GM21529 (cell line): Measurements from ENCODE around the gene FALEC.
A peak's percentile ranks its signal among the peaks of the same experiment; 100 is the strongest.
"Not testable (repeated sequence)": the region's sequence is repeated elsewhere in the genome, so short reads cannot be mapped to it uniquely, and the experiment has no call there.

Source experiments
- ATAC-seq: cut with Tn5 transposase; IDR thresholded peaks from one replicate; pipeline ENCODE4 v1.9.1; 2021; ENCODE audit not compliant: unreplicated experiment

Gene FALEC

DNA sequence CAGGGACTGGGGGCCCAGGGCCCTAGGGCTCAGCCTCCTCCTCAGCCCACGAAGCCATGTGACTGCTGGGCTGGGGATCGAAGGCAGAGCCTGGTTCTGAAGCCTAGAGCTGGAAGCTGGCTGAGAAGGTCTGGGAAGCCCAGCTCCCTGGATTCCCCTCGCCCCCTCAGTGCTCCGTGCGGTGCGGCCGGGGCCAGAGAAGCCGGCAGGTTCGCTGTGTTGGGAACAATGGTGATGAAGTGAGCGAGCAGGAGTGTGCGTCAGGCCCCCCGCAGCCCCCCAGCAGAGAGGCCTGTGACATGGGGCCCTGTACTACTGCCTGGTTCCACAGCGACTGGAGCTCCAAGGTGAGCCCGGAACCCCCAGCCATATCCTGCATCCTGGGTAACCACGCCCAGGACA, 42.8 kb downstream of the FALEC start:
- ATAC-seq, result no peak

- ATAC-seq, result no peak
These were observed 43.5 kb downstream of the FALEC start for GRCh38 chr1:150558761-150559655.

GRCh38 chr1:150559656-150560010, 44.1 kb downstream of the FALEC start:
- no peak for ATAC-seq

- ATAC-seq, result no peak
These were observed 44.5 kb downstream of the FALEC start for GRCh38 chr1:150560011-150560438.

GRCh38 chr1:150560576-150561253, 45.2 kb downstream of the FALEC start:
- ATAC-seq, result peak; percentile 35

- ATAC-seq, result peak; percentile 22
These were observed 45.9 kb downstream of the FALEC start for GRCh38 chr1:150561254-150561973.

GRCh38 chr1:150561974-150562445, 46.5 kb downstream of the FALEC start:
- ATAC-seq, result peak; percentile 38

DNA sequence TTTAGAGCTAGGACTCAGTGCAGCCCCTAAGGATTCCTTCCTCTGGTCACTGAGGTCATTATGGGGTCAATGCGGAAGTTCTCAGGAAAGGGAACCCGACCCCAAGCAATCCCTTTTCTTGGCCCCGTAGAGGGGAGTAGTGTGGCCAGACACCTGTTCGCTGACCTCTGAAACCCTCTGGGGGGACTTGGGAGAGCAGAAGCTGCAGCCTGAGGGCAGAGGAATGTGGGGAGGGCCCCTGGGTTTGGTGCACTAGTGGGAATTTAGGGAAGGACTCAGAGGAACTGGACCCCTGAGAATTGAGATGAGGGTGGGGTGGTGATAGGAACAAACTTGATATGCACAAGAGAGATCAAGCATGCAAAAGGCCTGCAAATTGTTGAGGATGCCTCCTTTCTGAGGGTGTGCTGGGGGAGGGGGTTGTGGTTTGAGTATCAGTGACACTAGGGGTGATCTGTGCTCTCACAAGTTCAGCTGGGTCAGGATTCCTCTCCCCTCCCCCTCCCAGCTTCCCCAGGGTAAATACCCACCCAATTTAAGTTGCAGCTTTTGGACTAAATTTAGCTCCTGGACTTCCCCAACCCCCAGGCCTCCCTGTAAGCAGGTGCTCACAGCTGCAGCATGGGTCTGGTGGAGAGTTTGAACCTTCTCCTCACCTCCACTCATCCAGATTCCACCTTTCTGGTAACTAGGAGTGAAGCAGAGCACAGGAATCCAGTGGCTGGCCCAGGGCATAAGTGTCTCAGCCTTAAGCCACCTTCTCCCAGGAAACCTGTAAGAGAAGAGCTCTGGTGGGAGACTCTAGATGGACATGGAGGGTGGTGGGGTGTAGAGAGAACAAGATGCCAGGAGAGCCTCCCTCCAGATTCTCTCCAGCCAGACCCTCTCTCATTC, 47.1 kb downstream of the FALEC start:
- peak; percentile 34 for ATAC-seq

- no peak for ATAC-seq
These were observed 47.9 kb downstream of the FALEC start for GRCh38 chr1:150563340-150564038.

GRCh38 chr1:150564051-150564991, 48.8 kb downstream of the FALEC start:
- ATAC-seq, result no peak

- not testable (repeated sequence) for ATAC-seq
These were observed 49.9 kb downstream of the FALEC start for GRCh38 chr1:150565240-150565991.

DNA sequence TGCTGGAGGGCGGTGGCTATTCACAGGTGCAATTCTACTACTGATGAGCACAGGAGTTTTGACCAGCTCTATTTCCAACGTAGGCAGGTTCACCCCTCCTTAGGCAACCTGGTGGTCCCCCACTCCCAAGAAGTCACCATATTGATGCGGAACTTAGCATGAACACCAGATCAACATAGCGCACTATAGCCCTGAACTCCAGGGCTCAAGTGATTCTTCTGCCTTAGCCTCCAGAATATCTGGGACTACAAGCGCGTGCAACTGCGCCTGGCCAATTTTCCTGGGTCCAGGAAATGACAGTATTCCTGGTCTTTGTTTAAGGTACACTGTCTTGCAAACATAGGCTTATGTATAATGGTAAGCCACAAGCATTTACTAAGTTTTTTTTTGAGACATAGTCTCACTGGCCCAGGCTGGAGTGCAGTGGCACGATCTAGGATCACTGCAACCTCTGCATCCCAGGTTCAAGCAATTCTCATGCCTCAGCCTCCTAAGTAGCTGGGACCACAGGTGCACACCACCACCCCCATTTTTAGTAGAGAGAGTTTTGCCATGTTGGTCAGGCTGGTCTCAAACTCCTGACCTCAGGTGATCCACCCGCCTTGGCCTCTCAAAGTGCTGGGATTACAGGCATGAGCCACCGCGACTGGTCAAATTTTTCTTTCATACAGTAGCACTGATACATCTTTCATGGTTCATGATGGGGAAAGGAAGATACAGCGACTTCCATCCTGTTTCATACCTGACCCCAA, 51.2 kb downstream of the FALEC start:
- no peak for ATAC-seq

DNA sequence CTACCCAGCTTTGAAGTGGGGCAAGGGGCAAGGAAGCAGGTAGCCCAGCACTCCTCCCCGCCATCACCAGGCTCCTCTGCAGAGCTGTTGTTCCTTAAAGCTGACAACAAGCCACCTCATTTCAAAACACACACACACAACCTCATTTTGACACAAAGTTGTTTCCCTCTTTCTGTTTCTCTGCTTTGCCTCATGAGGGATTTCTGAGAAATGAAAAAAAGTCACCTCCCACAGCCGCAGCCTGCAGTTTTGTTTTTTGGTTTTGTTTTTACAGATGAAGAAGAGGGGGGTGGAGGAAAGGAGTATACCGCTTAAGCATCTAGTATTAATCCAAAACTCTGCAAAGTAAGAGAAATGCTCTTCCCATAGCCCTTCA, 51.8 kb downstream of the FALEC start:
- ATAC-seq, result peak; percentile 29

- ATAC-seq, result peak; percentile 12
These were observed 52.4 kb downstream of the FALEC start for GRCh38 chr1:150567717-150568593.

DNA sequence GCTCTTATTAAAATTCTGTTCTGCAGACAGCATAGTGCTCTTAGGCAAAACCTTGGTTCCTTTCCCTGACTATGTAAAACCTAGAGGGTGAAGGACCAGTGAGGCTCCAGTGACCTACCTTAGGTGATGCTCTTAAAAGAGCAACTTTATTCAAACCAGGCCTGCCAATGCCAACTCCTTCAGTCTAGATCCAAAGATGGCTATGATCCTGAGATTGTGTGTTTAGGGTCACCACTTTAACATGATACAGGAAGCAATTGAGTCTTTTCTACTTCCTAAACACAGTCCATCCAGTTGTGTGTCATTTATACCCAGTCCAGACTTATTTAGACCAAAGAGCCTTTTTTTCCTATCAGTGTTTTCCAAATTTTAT, 53.0 kb downstream of the FALEC start:
- no peak for ATAC-seq

GRCh38 chr1:150572918-150573647, 57.5 kb downstream of the FALEC start:
- no peak for ATAC-seq
